ENCODE data around the gene EFCAB9.

Gene EFCAB9

DNA sequence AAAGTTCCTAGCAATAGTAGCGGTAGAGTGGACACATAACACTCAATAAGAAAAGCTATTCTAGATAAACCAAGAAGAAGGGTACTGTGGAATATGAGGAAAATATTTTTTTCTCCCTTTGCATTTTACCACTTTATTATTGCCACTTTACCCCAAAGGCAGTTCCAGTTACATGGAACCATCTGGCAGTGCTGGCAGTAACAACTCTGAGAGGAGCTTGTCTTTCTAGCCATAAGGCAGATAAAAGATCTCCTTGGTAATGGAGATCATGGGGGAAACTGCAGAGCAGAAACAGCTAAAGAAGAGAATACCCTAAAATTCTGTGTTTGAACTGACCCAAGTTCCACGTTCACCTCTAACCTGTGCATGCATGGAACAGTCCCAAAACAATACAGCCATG, 51.1 kb downstream of the EFCAB9 start:
- DNase-seq, result no peak

DNA sequence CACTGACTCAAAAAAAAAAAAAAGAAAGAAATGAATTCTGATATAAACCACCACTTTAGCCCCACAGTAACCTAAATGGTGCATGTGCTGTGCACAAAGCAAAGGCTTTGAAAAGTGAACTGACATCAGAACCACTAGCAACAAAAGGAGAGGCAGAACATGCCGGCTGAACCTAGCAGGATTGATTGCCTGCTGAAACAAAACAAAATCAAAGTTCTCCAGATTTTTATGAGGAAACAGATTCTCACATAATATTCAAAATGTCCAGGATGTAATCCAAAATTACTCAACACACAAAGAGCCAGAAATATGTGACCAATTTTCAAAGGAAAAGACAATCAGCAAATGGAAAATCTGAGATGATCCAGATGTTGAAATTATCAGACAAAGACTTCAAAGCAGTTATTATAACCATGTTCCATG, 51.7 kb downstream of the EFCAB9 start:
- peak; percentile 8 for DNase-seq

DNA sequence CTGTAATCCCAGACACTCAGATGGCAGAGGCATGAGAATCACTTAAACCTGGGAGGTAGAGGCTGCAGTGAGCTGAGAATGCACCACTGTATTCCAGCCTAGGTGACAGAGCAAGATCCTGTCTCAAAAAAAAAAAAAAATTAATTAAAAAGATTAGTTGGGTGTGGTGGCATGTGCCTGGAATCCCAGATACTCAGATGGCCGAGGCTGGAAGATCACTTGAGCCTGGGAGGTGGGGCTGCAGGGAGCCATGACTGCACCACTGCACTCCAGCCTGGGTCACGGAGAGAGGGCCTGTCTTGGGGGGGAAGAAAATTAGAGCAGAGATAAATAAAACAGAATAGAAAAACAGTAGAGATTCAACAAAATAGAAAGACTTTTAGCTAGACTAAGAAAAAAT, 54.7 kb downstream of the EFCAB9 start:
- DNase-seq, result no peak

DNA sequence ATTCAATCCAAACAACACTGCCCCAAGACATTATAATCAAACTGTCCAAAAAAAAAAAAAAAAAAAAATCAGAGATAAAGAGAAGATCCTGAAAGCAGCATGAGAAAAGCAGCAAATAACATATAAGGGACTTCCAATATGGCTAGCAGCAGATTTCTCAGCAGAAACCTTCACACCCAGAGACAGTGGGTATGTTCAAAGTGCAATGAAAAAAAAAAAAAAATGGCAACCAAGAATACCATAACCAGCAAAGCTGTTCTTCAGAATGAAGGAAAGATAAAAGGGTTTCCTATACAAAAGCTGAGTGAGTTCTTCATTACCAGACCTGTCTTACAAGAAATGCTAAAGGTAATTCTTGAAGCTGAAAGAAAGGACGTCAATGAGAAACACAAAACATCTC, 57.4 kb downstream of the EFCAB9 start:
- DNase-seq, result no peak

DNA sequence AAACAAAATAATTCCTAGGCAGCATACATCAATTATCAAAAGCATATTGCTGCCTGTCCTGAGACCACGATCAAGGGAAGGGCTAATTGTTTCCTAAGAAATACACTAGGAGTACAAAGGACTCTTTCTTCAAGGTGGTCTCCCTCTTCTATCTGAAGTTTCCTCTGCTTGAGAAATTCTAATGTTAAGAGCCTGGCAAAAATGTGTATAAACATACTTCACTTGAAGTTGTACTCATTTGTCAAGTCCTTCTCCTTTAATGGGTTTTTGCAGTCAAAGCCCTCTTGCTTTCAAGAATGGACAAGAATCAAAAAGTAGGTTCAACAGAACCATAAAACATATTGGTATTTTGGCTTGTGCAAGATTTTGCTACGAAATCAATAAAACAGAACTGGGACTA, 58.5 kb downstream of the EFCAB9 start:
- no peak for DNase-seq
